HG03139 (cell line): Measurements from ENCODE around the gene ESPN.
"Not testable (repeated sequence)": the region's sequence is repeated elsewhere in the genome, so short reads cannot be mapped to it uniquely, and the experiment has no call there.

Experiments used
- ATAC-seq: cut with Tn5 transposase; IDR thresholded peaks from one replicate; pipeline ENCODE4 v1.9.1; 2021; ENCODE audit not compliant: unreplicated experiment

The ESPN gene

DNA sequence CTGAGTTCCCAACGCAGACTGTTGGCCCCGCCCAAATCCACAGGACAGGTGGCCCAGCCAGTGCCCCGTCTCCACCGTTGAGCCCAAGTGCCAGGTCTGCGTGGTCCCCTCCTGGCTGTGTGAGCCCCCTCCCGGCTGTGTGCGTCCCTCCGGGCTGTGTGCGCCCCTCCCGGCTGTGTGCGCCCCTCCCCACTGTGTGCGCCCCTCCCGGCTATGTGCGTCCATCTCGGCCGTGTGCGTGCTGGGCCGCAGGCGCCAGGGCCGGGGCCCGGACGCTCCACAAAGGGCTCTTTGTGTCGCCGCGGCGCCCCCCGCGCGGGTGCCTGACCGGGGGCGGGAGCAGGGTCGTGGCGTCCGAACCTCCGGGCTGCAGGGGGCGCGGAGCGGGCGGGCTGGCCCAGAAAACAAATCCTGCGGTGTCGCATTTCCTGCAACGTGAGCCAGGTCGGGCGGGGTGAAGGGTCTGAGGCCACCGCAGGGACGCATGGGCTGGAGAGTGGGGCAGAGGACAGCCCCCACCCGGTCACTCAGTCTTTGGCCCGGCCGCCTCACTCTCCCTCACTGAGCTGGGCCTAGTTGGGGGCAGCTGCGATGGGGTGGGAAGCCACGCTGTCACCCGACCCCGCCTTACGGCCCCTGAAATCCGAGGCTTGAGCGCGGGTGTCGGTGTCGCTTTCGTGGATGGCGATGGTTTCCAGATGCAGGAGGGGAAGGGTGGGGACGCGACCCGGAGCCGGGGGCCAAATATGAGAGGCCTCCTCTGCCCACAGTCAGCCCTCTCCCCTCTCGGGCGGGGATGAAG, 22.6 kb downstream of the ESPN start:
- no peak for ATAC-seq

GRCh38 chr1:6447818-6448748, 23.5 kb downstream of the ESPN start:
- ATAC-seq, result no peak

- ATAC-seq, result no peak
Measured at GRCh38 chr1:6448749-6449631, 24.4 kb downstream of the ESPN start.

- ATAC-seq, result no peak
Measured at GRCh38 chr1:6450005-6450450, 25.5 kb downstream of the ESPN start.

- ATAC-seq, result not testable (repeated sequence)
Measured at GRCh38 chr1:6450486-6450885, 25.9 kb downstream of the ESPN start.

DNA sequence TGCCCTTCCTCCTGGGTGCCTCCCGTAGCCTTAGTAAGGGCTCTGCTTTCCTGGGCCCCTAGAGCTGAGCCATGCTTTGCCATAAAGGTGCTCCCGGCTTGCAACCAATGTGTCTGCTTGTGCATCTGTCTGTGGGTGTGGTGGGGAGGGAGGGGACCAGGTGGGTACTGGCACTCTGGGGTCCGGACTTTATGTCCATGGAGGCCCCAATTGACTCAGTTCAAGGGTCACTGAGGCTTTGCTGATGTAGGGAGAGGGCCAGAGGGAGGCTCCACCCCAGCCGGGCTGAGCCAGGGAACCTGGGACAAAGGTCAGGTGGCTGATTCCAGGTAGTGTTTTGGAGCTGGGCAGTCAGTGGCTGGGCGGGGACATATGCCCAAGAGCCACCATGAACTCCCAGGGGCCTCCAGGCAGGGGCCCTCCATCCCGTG, 26.4 kb downstream of the ESPN start:
- ATAC-seq, result no peak

DNA sequence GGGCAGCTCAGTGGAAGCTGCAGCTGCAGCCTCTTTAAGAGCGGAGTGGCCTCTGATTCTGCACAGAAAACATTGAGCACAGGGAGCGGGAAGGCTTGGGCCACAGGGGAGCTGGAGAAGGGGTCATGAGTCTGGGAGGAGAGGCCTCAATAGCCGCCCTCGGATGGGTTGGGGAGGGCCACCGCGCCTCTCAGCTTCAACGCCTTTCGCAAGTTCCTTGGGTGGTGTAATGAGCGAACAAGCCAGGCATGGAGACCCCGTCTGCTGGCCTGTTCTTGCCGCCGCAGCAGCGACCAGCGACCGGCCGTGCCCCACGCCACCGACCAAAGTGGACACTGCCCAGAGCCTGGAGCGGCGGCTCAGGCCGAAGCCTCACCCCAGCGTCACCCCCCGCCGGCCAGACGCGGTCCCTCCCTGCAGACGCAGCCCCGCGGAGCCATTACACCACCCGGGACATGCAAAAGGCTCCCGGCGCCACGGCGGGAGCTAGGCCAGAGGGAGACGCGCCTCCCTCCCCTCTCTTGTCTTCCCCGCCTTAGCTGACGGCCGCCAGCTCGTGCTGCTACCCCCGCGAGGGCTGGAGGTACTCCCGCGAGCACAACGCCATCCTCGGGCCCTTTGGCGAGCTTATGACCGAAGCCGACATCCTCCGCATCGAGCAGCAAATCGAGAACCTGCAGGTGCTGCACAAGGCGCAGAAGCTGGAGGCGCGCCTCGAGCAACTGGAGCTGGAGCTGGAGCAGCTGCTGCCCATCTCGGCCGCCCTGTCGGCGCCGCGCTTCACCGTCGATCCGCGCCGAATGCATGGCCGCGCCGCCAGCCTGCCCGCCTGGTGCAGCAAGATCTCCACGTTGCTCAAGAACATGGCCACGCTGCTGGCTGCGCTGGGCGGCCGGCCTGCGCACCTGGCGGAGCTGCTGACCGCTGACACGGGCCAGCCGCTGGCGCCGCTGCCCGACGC, 29.6 kb downstream of the ESPN start:
- ATAC-seq, result not testable (repeated sequence)

DNA sequence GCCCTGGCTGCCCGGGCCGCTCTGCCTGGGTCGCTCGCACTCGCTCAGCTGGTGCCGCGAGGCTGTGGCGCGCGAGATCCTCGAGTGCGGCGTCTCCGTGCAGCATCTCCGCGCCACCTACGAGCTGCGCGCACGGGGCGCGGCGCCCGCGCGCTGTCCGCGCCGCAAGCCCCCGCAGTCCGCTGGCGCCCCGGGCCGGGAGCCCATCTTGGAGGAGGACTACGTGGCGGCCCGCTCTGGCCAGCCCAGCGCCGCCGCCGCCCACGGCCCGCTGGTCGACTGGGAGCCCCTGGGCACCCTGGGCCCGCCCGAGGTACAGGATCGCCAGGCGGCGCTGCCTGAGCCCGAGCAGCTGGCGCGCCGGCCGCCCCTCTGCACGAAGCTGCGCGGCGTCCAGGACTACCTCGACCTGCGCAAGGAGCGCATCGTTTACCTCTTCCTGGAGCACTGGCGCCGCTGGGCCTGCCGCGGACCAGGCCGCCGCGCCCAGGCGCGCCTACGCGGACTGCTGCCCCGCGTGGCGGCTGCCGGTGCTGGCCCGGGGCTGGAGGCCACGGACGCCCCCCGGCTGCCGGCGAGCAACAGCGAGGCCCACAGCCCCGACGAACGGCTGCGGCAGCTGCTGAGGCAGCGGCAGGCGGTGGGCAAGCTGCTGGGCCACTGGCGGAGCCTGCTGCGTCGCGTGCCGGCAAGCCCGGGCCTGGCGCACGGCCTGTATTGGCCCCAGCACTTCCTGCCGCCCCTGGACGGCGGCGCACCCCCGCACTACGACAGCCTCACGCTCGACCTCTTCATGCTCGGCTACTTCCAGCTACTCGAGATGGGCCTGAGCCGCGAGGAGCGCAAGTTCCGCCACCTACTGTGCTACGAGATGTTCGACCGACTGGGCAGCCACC, 30.5 kb downstream of the ESPN start:
- ATAC-seq, result no peak

GRCh38 chr1:6455752-6456520, 31.4 kb downstream of the ESPN start:
- ATAC-seq, result not testable (repeated sequence)

- no peak for ATAC-seq
Measured at GRCh38 chr1:6456800-6457466, 32.4 kb downstream of the ESPN start.

GRCh38 chr1:6459850-6460265, 35.3 kb downstream of the ESPN start:
- ATAC-seq, result no peak

DNA sequence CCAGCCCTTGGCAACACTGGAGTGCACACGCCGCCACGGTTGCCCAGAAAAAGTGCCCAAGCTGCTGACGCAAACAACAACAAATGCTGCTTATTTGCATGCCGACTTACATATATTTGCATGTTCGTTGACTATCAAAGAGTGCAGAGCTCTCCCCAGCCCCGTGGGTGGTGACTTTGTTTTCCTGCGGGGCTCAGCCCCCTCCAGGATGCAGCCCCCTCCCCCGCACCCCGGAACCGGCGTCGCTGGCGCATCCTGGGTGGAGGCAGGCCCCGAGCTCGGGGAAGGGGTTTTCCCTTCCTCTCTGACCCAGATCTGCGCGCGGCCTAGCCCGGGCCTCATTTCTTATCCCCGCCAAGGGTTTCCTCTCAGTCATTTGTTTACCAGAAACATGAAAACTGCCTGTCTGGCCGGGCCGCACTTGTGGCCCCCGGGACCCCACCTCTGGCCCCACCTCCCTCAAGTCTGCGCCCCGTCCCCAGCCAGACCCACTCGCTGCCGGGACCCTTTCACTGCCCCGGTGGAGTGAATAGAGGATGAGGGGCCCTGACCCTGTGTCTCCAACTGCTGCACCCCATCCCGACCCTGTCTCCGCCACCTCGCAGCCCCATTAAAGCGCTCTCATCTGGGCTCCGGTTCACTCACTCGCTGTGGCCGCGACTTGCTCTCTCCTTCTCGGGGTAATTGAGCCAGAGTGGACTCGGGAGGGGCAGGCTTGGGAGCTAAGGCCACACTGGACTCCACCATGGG, 35.9 kb downstream of the ESPN start:
- ATAC-seq, result no peak

DNA sequence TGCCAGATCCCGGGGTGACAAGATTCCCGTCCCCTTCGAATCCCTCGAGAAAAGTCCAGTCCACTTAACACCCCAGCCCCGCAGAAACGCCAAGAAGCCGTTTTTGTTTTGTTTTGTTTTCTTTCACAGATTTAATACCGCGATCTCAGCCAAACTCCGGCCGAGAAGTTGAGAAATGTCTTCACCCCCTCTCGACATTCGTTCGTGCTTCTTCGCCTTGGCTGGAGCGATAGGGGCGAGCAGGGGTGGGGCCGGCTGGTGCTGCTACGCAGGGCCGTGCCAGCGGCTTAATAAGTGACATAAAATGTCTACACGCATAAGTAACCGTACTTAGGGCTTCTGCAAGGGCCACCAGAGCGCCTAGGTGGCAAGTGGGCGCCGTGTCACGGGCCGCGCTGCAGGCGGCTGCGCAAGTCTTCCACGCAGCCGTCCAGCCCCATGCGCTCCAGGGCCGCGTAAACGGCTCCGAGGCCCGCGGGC, 36.5 kb downstream of the ESPN start:
- no peak for ATAC-seq

GRCh38 chr1:6461538-6462411, 37.2 kb downstream of the ESPN start:
- no peak for ATAC-seq

GRCh38 chr1:6462412-6463119, 38.0 kb downstream of the ESPN start:
- no peak for ATAC-seq
